HepG2 (cell line): Measurements from ENCODE around the gene C9. TPM values are rescaled to one million over a fixed set of nuclear protein-coding genes. Genes with fewer than 3 reads are reported as not detected.

Experiments used
- CSRNP1 ChIP-seq: sonication (generic); formaldehyde crosslinking; IDR thresholded peaks from 2 replicates; pipeline ENCODE4 v1.8.1; 2023; ENCODE audit warnings: mild to moderate bottlenecking, missing genetic modification reagents
- CSRNP2 ChIP-seq: sonication (generic); formaldehyde crosslinking; conservative IDR thresholded peaks from 2 replicates; pipeline ENCODE4 v1.8.0; 2022; ENCODE audit warnings: low read depth, missing genetic modification reagents
- HOXA9 ChIP-seq: sonication (generic); formaldehyde crosslinking; IDR thresholded peaks from 2 replicates; pipeline ENCODE4 v1.8.1; 2022; ENCODE audit warnings: missing genetic modification reagents, mild to moderate bottlenecking, moderate library complexity, borderline replicate concordance
- NCOA5 ChIP-seq: sonication (generic); formaldehyde crosslinking; IDR thresholded peaks from 2 replicates; pipeline ENCODE4 v1.4.0; 2020; ENCODE audit warnings: missing genetic modification reagents
- PCBP2 ChIP-seq: fragments of 200-400 bp; formaldehyde crosslinking; optimal IDR thresholded peaks from 2 replicates; pipeline ENCODE3; 2018; ENCODE audit warnings: low read length, low read depth; ENCODE audit not compliant: poor library complexity, severe bottlenecking
- RAD21 ChIP-seq: fragments of 450-650 bp; formaldehyde crosslinking; IDR thresholded peaks from 2 replicates; pipeline ENCODE4 v1.5.0; 2020; ENCODE audit warnings: mild to moderate bottlenecking
- RFXANK ChIP-seq: IDR thresholded peaks from 2 replicates; pipeline ENCODE4 v1.6.1; 2016
- SMC3 ChIP-seq: IDR thresholded peaks from 2 replicates; pipeline ENCODE4 v1.6.1; 2011; ENCODE audit warnings: low read length, improper control_type of control experiment
- ZBTB4 ChIP-seq: sonication (generic); formaldehyde crosslinking; IDR thresholded peaks from 2 replicates; pipeline ENCODE4 v1.4.0; 2020; ENCODE audit warnings: missing genetic modification reagents, mild to moderate bottlenecking, borderline replicate concordance
- ZC3H4 ChIP-seq: sonication (generic); formaldehyde crosslinking; IDR thresholded peaks from 2 replicates; pipeline ENCODE4 v1.4.0; 2020; ENCODE audit warnings: missing genetic modification reagents, borderline replicate concordance
- ZKSCAN8 ChIP-seq: IDR thresholded peaks from 2 replicates; pipeline ENCODE4 v1.6.1; 2016; ENCODE audit warnings: borderline replicate concordance, missing genetic modification reagents, missing compliant biosample characterization
- ZNF17 ChIP-seq: sonication (generic); formaldehyde crosslinking; IDR thresholded peaks from 2 replicates; pipeline ENCODE4 v1.5.0; 2020; ENCODE audit warnings: mild to moderate bottlenecking, missing genetic modification reagents
- ZNF337 ChIP-seq: sonication (generic); formaldehyde crosslinking; IDR thresholded peaks from 2 replicates; pipeline ENCODE4 v1.5.1; 2020; ENCODE audit warnings: missing genetic modification reagents, low read depth, mild to moderate bottlenecking, borderline replicate concordance
- ZNF350 ChIP-seq: sonication (generic); formaldehyde crosslinking; IDR thresholded peaks from 2 replicates; pipeline ENCODE4 v1.4.0; 2020; ENCODE audit warnings: mild to moderate bottlenecking, low read depth, missing genetic modification reagents, borderline replicate concordance
- ZNF703 ChIP-seq: sonication (generic); formaldehyde crosslinking; IDR thresholded peaks from 2 replicates; pipeline ENCODE4 v1.5.1; 2020; ENCODE audit warnings: missing genetic modification reagents, mild to moderate bottlenecking, moderate library complexity, borderline replicate concordance
- ZNF772 ChIP-seq: sonication (generic); formaldehyde crosslinking; IDR thresholded peaks from 2 replicates; pipeline ENCODE4 v1.5.0; 2020; ENCODE audit warnings: mild to moderate bottlenecking, missing genetic modification reagents
- ZNF800 ChIP-seq: sonication (generic); formaldehyde crosslinking; IDR thresholded peaks from 2 replicates; pipeline ENCODE4 v1.4.0; 2020; ENCODE audit warnings: missing genetic modification reagents
- ZNF879 ChIP-seq: sonication (generic); formaldehyde crosslinking; IDR thresholded peaks from 2 replicates; pipeline ENCODE4 v1.8.1; 2023; ENCODE audit warnings: missing genetic modification reagents
- polyA plus RNA-seq, 8 experiments: library from polyadenylated mRNA; depleted of rRNA in 3 of 8; stranded (reverse) in 7 of 8; unstranded in 1 of 8; fragments of >200 nt; fragmentation: Illumina TruSeq in 4 of 8; extraction: Trizol in 4 of 8; gene quantifications; 2 replicates each; pipeline versions ENCODE4 v1.2.1 to v1.2.3, GENCODE V29; 2011 to 2016; ENCODE audit warnings: low read depth in 4 of 8, missing spikeins in 1 of 8, mixed read lengths in 1 of 8; ENCODE audit not compliant: insufficient read depth in 1 of 8
- total RNA-seq, 5 experiments: library from RNA; depleted of rRNA; stranded (reverse); fragments of >200 nt; fragmentation: Illumina TruSeq; extraction: Trizol; gene quantifications; 2 replicates each; pipeline ENCODE4 v1.2.3, GENCODE V29; 2016; ENCODE audit warnings: low read depth in 1 of 5

C9 gene
- total and polyA plus RNA-seq, 2 of the 13 experiments (the other 11 are each of a cell fraction or from before 2014, with no cell fraction given): not detected

GRCh38 chr5:39284552-39284951, 79.7 kb downstream of the C9 start (continued):
- TF ChIP-seq ZNF17 (CRISPR knock-in tag): no peak
- no peak for TF ChIP-seq ZNF703 (CRISPR knock-in tag)
- TF ChIP-seq ZBTB4 (CRISPR knock-in tag): no peak
- no peak for TF ChIP-seq SMC3
- TF ChIP-seq ZKSCAN8 (CRISPR knock-in tag): no peak
- TF ChIP-seq CSRNP2 (CRISPR knock-in tag): no peak
- TF ChIP-seq ZC3H4 (CRISPR knock-in tag): no peak
- TF ChIP-seq ZNF772: no peak
- no peak for TF ChIP-seq ZNF879
- no peak for TF ChIP-seq RAD21 (CRISPR knock-in tag)
- TF ChIP-seq ZNF350 (CRISPR knock-in tag): no peak
- no peak for TF ChIP-seq ZNF800 (CRISPR knock-in tag)
- TF ChIP-seq CSRNP1 (CRISPR knock-in tag): no peak
- TF ChIP-seq PCBP2: no peak
- TF ChIP-seq ZNF337 (CRISPR knock-in tag): no peak
- no peak for TF ChIP-seq NCOA5 (CRISPR knock-in tag)
- no peak for TF ChIP-seq RFXANK
- no peak for TF ChIP-seq HOXA9
